Stomach (tissue), 9 donors: ENCODE measurements around the gene PTRH2. TPM values are rescaled to one million over a fixed set of nuclear protein-coding genes. Genes with fewer than 3 reads are reported as not detected.

Source experiments
- DNase-seq, 2 donors: peaks; one replicate each; pipeline versions ENCODE4 v3.0.0 to v3.0.0-alpha.2; 2013 to 2019
- H3K27ac ChIP-seq, 5 donors: fragments of 200-600 bp in 4 of 5; sonication (generic) in 4 of 5; one replicate each; pipeline ENCODE4 v1.5.1; 2013 to 2019; ENCODE audit warnings: mild to moderate bottlenecking in 1 of 5, moderate library complexity in 1 of 5
- H3K27me3 ChIP-seq, 3 donors: fragments of 200-600 bp; sonication (generic); one replicate each; pipeline ENCODE4 v1.5.1; 2017 to 2019; ENCODE audit warnings: mixed run types in 1 of 3
- H3K36me3 ChIP-seq, 4 donors: fragments of 200-600 bp; sonication (generic); 1 replicate in 3 of 4; 2 replicates in 1 of 4; pipeline ENCODE4 v1.5.1; 2016 to 2019
- H3K4me1 ChIP-seq, 4 donors: fragments of 200-600 bp; sonication (generic); one replicate each; pipeline ENCODE4 v1.5.1; 2016 to 2019
- H3K4me3 ChIP-seq, 4 donors: fragments of 200-600 bp; sonication (generic) in 3 of 4; one replicate each; pipeline ENCODE4 v1.5.1; 2016 to 2019; ENCODE audit warnings: mild to moderate bottlenecking in 1 of 4
- H3K9me3 ChIP-seq, 4 donors: fragments of 200-600 bp; sonication (generic); one replicate each; pipeline ENCODE4 v1.5.1; 2016 to 2019
- EP300 ChIP-seq: sonication (generic); formaldehyde crosslinking; IDR thresholded peaks from one replicate; pipeline ENCODE4 v1.6.1; 2017; ENCODE audit warnings: antibody characterized with exemption
- POLR2A ChIP-seq, 4 donors: fragments of 450-650 bp; IDR thresholded peaks; one replicate each; pipeline ENCODE4 v1.6.1; 2016; ENCODE audit warnings: antibody characterized with exemption in 4 of 4, control low read depth in 2 of 4, mild to moderate bottlenecking in 1 of 4, moderate library complexity in 1 of 4
- POLR2AphosphoS5 ChIP-seq, 3 donors: sonication (generic); formaldehyde crosslinking; IDR thresholded peaks; one replicate each; pipeline ENCODE4 v1.6.1; 2016; ENCODE audit warnings: antibody characterized with exemption in 3 of 3
- WGBS, 5 donors: extraction: QIAGEN DNeasy Blood & Tissue Kit in 3 of 5; methylation state at CpG; one replicate each; pipeline versions ENCODE4 v1.1.5 to v1.1.7; 2013 to 2018; 5-methylcytosine and 5-hydroxymethylcytosine counted together
- intact Hi-C: fragments of 100-400 bp; cut with DNase I; formaldehyde crosslinking; loops from one replicate; pipeline ENCODE4 v1.15.1; 2023; ENCODE audit warnings: low total_unique reads
- polyA plus RNA-seq, 3 donors: library from polyadenylated mRNA; stranded (reverse); fragments of 200-250 nt; gene quantifications; one replicate each; pipeline ENCODE4 v1.2.3, GENCODE V29; 2013
- total RNA-seq, 5 donors: library from RNA; depleted of rRNA; stranded (reverse); fragments of >200 nt; gene quantifications; one replicate each; pipeline versions ENCODE4 v1.1.0 to v1.2.3, GENCODE V29; 2014 to 2016
- TF ChIP-seq, protein P1 (sequence below), 7 experiments: fragments of 450-650 bp in 4 of 7; fragments of 200-600 bp in 3 of 7; sonication (generic) in 3 of 7; IDR thresholded peaks; one replicate each; pipeline ENCODE4 v1.5.1; 2016 to 2019; ENCODE audit warnings: antibody characterized with exemption in 7 of 7, control low read depth in 2 of 7, mild to moderate bottlenecking in 1 of 7
- donor health status: healthy with polysubstance abuse.
- donor health status: Bipolar disorder and iron deficiency.
- donor health status: healthy.

Gene PTRH2
- total and polyA plus RNA-seq, 8 donors = 4.3 to 107 (median 24.6) TPM

DNA sequence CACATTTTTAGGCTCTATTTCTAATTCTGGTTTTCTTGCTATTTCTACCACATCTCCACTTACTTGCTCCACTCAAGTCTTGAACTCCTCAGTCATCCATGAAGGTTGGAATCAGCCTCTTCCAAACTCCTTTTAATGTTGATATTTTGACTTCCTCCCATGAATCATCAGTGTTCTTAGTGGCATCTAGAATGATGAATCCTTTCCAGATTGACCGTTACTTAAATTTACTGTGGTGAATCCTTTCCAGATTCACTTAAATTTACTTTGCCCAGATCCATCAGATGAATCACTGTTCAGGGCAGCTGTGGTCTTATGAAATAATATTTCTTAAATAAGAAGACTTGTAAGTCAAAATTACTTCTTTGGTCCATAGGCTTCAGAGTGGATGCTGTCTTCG is 55.1 kb downstream of the PTRH2 start:
- 86 to 92% (median 88%) methylated on average over 2 of the region's 2 CpGs for WGBS, 5 donors
- intact Hi-C loops = no loop called here

DNA sequence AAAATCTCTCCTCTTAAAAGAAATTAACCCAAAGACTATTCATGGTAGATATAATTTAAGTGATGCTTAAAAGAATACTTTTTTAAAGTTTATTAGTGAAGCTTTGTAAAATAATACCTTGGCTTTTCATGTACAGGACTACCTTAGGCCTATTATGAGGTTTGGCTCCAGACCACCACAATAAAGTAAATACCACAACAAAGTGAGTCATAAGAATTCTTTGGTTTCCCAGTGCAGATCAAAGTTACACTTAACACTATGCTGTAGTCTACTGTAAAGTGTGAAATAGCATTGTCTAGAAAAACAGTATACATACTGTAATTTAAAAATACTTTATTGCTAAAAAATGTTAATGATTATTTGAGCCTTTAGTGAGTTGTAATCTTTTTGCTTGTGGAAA is 55.9 kb downstream of the PTRH2 start:
- Histone ChIP-seq H3K9me3 (no peaks in the 10 kb centered on the region), H3K27me3 (no peaks in the 10 kb centered on the region), H3K4me1 (peaks cover 0 to 31% (median 3%) of the 10 kb centered on the region in 4 donors), H3K4me3 (no peak overlapping the region), H3K36me3 (peaks cover 70 to 99% (median 94%) of the 10 kb centered on the region in 4 donors), H3K27ac (no peak overlapping the region)
- DNase-seq = no peak
- intact Hi-C loops = no loop called here
- TF ChIP-seq POLR2A (IDR thresholded peaks at IDR 0.05) (no peak), EP300 (no peak), POLR2AphosphoS5 (IDR thresholded peaks at IDR 0.05) (no peak)
- TF ChIP-seq, protein P1, sequence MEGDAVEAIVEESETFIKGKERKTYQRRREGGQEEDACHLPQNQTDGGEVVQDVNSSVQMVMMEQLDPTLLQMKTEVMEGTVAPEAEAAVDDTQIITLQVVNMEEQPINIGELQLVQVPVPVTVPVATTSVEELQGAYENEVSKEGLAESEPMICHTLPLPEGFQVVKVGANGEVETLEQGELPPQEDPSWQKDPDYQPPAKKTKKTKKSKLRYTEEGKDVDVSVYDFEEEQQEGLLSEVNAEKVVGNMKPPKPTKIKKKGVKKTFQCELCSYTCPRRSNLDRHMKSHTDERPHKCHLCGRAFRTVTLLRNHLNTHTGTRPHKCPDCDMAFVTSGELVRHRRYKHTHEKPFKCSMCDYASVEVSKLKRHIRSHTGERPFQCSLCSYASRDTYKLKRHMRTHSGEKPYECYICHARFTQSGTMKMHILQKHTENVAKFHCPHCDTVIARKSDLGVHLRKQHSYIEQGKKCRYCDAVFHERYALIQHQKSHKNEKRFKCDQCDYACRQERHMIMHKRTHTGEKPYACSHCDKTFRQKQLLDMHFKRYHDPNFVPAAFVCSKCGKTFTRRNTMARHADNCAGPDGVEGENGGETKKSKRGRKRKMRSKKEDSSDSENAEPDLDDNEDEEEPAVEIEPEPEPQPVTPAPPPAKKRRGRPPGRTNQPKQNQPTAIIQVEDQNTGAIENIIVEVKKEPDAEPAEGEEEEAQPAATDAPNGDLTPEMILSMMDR (IDR thresholded peaks at IDR 0.05) = no peak

More for the DNA sequence above, 55.1 kb downstream of the PTRH2 start:
- no peak for DNase-seq
- H3K4me1 ChIP-seq = peaks cover 0 to 30% (median 0%) of the 10 kb centered on the region in 4 donors
- H3K27me3 ChIP-seq = no peaks in the 10 kb centered on the region
- no peak overlapping the region for H3K27ac ChIP-seq
- H3K4me3 ChIP-seq = no peak overlapping the region
- peaks cover 78 to 100% (median 98%) of the 10 kb centered on the region in 4 donors for H3K36me3 ChIP-seq
- no peaks in the 10 kb centered on the region for H3K9me3 ChIP-seq
- TF ChIP-seq EP300 = no peak
- TF ChIP-seq POLR2A (IDR thresholded peaks at IDR 0.05) = no peak

DNA sequence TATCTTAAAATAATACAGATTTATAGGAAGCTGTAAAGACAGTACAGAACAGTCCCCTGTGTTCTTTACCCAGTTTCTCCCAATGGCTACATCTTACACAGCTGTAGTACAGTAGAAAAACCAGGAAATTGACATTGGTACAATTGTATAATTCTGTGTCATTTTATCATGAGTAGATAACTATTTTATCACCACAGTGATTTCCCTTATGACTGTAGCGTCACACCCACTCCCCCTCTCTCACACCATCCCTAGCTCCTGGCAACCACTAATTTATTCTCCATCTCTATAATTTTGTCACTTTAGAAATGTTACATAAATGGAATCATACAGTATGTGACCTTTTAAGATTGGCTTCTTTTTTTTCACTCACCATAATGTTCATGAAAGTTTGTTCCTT is 56.6 kb downstream of the PTRH2 start:
- Histone ChIP-seq H3K27me3 (no peaks in the 10 kb centered on the region), H3K4me1 (peaks cover 0 to 36% (median 6%) of the 10 kb centered on the region in 4 donors), H3K9me3 (no peaks in the 10 kb centered on the region), H3K27ac (no peak overlapping the region), H3K36me3 (peaks cover 66 to 97% (median 94%) of the 10 kb centered on the region in 4 donors), H3K4me3 (no peak overlapping the region)
- DNase-seq = no peak
- no peak for TF ChIP-seq POLR2AphosphoS5 (IDR thresholded peaks at IDR 0.05)
- TF ChIP-seq, protein P1 (IDR thresholded peaks at IDR 0.05) = no peak
- TF ChIP-seq EP300 = no peak
- no peak for TF ChIP-seq POLR2A (IDR thresholded peaks at IDR 0.05)
- 65 to 93% (median 74%) methylated on average over 1 of the region's 1 CpG for WGBS, 5 donors
- intact Hi-C loops = no loop called here

DNA sequence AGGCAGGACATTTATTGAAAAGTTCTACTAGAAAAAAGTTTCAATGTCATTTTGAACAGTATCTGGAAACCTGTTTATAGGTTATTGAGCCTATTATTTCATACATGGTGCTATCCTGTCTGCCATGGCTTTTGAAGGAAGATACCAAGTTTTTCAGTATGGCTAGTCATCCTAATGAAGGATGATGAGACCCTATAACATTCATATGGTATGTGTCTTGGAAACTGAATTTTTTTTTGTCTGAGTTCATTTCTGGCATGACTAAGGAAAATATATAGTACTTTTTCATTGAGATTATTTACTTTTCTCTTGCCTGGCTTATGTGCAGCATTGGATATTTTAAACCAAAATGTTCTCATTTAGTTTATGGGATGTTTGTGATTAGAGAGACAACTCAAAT is 57.3 kb downstream of the PTRH2 start:
- Histone ChIP-seq H3K9me3 (no peaks in the 10 kb centered on the region), H3K4me1 (peaks cover 0 to 44% (median 11%) of the 10 kb centered on the region in 4 donors), H3K27me3 (no peaks in the 10 kb centered on the region), H3K27ac (no peak overlapping the region), H3K36me3 (peaks cover 64 to 96% (median 93%) of the 10 kb centered on the region in 4 donors), H3K4me3 (no peak overlapping the region)
- no peak for DNase-seq
- intact Hi-C loops = no loop called here
- TF ChIP-seq EP300 (no peak), POLR2AphosphoS5 (IDR thresholded peaks at IDR 0.05) (no peak), POLR2A (IDR thresholded peaks at IDR 0.05) (no peak)
- TF ChIP-seq, protein P1 (IDR thresholded peaks at IDR 0.05) = no peak

Other genes starting within 250 kb of the PTRH2 start
- 100 to 1,000 TPM in 1 of 5 donors, 10 to 100 TPM in 4; 18.7 to 109 (median 23.5) TPM for gene DHX40, start 141.8 kb downstream of the PTRH2 start, total RNA-seq
- 10 to 100 TPM; 14.0 to 30.5 (median 16.6) TPM for gene DHX40, start 141.8 kb downstream of the PTRH2 start, polyA plus RNA-seq
- 100 to 1,000 TPM; 129 to 363 (median 207) TPM for gene CLTC, start 87.5 kb downstream of the PTRH2 start, total RNA-seq
- gene CLTC, start 87.5 kb downstream of the PTRH2 start, polyA plus RNA-seq = 10 to 100 TPM; 38.5 to 79.3 (median 40.8) TPM
- 100 to 1,000 TPM; 107 to 562 (median 214) TPM for gene VMP1, start 224 bp upstream of the PTRH2 start, total RNA-seq
- 100 to 1,000 TPM in 1 of 3 donors, 10 to 100 TPM in 2; 24.4 to 160 (median 51.6) TPM for gene VMP1, start 224 bp upstream of the PTRH2 start, polyA plus RNA-seq
- gene TUBD1, start 185.5 kb upstream of the PTRH2 start, total RNA-seq = 10 to 100 TPM in 4 of 5 donors, not detected in 1; 10.1 to 28.6 (median 15.1) TPM
- 10 to 100 TPM in 1 of 3 donors, 1 to 10 TPM in 2; 5.9 to 15.3 (median 7.5) TPM for gene TUBD1, start 185.5 kb upstream of the PTRH2 start, polyA plus RNA-seq
- 100 to 1,000 TPM in 1 of 5 donors, 10 to 100 TPM in 4; 26.3 to 129 (median 62.6) TPM for gene RPS6KB1, start 185.7 kb upstream of the PTRH2 start, total RNA-seq
- gene RPS6KB1, start 185.7 kb upstream of the PTRH2 start, polyA plus RNA-seq = 10 to 100 TPM in 1 of 3 donors, 1 to 10 TPM in 2; 9.4 to 14.8 (median 9.7) TPM